IPS-NIHi11 (cell line): ENCODE data around the gene SMC5.
"Not testable (repeated sequence)": the region's sequence is repeated elsewhere in the genome, so short reads cannot be mapped to it uniquely, and the experiment has no call there.

Source experiments
- DNase-seq: peaks from one replicate; pipeline ENCODE4 v3.0.0; 2012; ENCODE audit warnings: mixed read lengths, low spot score

Gene SMC5

GRCh38 chr9:70263421-70263820 is 4.6 kb downstream of the SMC5 start:
- DNase-seq = no peak

- DNase-seq = no peak
These were observed 19.5 kb downstream of the SMC5 start for GRCh38 chr9:70278305-70278704.

- DNase-seq = no peak
These were observed 25.1 kb downstream of the SMC5 start for GRCh38 chr9:70283848-70284247.

- no peak for DNase-seq
These were observed 26.5 kb downstream of the SMC5 start for GRCh38 chr9:70285246-70285645.

- DNase-seq = no peak
These were observed 27.3 kb downstream of the SMC5 start for GRCh38 chr9:70285981-70286598.

- no peak for DNase-seq
These were observed 31.8 kb downstream of the SMC5 start for GRCh38 chr9:70290626-70291025.

GRCh38 chr9:70291446-70291845 is 32.7 kb downstream of the SMC5 start:
- no peak for DNase-seq

GRCh38 chr9:70292253-70292652 is 33.5 kb downstream of the SMC5 start:
- DNase-seq = no peak

- no peak for DNase-seq
These were observed 34.4 kb downstream of the SMC5 start for GRCh38 chr9:70293214-70293613.

- DNase-seq = no peak
These were observed 38.4 kb downstream of the SMC5 start for GRCh38 chr9:70297141-70297540.

GRCh38 chr9:70298245-70298771 is 39.5 kb downstream of the SMC5 start:
- DNase-seq = no peak

GRCh38 chr9:70303268-70303667 is 44.5 kb downstream of the SMC5 start:
- DNase-seq = no peak

GRCh38 chr9:70304810-70305209 is 46.0 kb downstream of the SMC5 start:
- DNase-seq = no peak

GRCh38 chr9:70315389-70315788 is 56.6 kb downstream of the SMC5 start:
- DNase-seq = no peak

- DNase-seq = no peak
These were observed 59.2 kb downstream of the SMC5 start for GRCh38 chr9:70318002-70318401.

GRCh38 chr9:70322096-70322495 is 63.3 kb downstream of the SMC5 start:
- no peak for DNase-seq

- DNase-seq = no peak
These were observed 66.2 kb downstream of the SMC5 start for GRCh38 chr9:70324963-70325362.

GRCh38 chr9:70328625-70329024 is 69.8 kb downstream of the SMC5 start:
- not testable (repeated sequence) for DNase-seq

GRCh38 chr9:70340572-70340971 is 81.8 kb downstream of the SMC5 start:
- DNase-seq = no peak

GRCh38 chr9:70347046-70347445 is 88.3 kb downstream of the SMC5 start:
- DNase-seq = no peak

- DNase-seq = no peak
These were observed 93.6 kb downstream of the SMC5 start for GRCh38 chr9:70352356-70352755.

- DNase-seq = no peak
These were observed 94.0 kb downstream of the SMC5 start for GRCh38 chr9:70352802-70353201.

- DNase-seq = no peak
These were observed 97.0 kb downstream of the SMC5 start for GRCh38 chr9:70355801-70356200.

- DNase-seq = no peak
These were observed 104.2 kb downstream of the SMC5 start for GRCh38 chr9:70362952-70363351.
